Panc1 (cell line): ENCODE measurements around the gene ITGA8.

Experiments
- POLR2AphosphoS5 ChIP-seq: IDR thresholded peaks from 2 replicates; pipeline ENCODE4 v1.6.1; 2012; ENCODE audit warnings: mild to moderate bottlenecking, low read depth, low read length, moderate library complexity
- TF ChIP-seq, protein P1 (sequence below): fragments of 450-650 bp; IDR thresholded peaks from 2 replicates; pipeline ENCODE4 v1.5.1; 2017; ENCODE audit warnings: mild to moderate bottlenecking

DNA sequence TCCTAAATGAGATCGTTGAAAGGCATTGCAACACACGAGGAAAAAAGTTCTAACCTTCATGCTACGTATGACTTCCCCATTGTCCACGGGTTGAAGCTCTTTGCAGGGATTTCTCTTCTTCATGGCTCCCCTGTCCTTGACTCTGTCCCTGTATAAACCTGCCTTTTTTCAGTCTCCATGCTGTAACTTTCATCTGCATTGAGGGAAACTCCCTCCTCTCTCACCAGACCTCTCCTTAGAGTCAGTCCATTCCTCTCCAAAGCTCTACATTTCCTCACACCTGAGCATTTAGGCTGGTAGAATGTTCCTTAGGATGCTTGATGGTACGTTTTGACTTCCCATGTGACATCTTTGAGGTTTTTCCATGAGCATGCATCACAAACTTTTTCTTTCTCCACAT is 214.4 kb downstream of the ITGA8 start:
- TF ChIP-seq, protein P1, sequence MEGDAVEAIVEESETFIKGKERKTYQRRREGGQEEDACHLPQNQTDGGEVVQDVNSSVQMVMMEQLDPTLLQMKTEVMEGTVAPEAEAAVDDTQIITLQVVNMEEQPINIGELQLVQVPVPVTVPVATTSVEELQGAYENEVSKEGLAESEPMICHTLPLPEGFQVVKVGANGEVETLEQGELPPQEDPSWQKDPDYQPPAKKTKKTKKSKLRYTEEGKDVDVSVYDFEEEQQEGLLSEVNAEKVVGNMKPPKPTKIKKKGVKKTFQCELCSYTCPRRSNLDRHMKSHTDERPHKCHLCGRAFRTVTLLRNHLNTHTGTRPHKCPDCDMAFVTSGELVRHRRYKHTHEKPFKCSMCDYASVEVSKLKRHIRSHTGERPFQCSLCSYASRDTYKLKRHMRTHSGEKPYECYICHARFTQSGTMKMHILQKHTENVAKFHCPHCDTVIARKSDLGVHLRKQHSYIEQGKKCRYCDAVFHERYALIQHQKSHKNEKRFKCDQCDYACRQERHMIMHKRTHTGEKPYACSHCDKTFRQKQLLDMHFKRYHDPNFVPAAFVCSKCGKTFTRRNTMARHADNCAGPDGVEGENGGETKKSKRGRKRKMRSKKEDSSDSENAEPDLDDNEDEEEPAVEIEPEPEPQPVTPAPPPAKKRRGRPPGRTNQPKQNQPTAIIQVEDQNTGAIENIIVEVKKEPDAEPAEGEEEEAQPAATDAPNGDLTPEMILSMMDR, result no peak
- no peak for TF ChIP-seq POLR2AphosphoS5
